CD4-positive, alpha-beta T cell treated with Interferon alpha-2 for 1 hour (primary cell): Measurements from ENCODE around the gene TTC12.

ENCODE experiments used
- DNase-seq, 2 donors: peaks; one replicate each; pipeline ENCODE4 v3.0.0-alpha.2; 2020 to 2022

TTC12 gene

DNA sequence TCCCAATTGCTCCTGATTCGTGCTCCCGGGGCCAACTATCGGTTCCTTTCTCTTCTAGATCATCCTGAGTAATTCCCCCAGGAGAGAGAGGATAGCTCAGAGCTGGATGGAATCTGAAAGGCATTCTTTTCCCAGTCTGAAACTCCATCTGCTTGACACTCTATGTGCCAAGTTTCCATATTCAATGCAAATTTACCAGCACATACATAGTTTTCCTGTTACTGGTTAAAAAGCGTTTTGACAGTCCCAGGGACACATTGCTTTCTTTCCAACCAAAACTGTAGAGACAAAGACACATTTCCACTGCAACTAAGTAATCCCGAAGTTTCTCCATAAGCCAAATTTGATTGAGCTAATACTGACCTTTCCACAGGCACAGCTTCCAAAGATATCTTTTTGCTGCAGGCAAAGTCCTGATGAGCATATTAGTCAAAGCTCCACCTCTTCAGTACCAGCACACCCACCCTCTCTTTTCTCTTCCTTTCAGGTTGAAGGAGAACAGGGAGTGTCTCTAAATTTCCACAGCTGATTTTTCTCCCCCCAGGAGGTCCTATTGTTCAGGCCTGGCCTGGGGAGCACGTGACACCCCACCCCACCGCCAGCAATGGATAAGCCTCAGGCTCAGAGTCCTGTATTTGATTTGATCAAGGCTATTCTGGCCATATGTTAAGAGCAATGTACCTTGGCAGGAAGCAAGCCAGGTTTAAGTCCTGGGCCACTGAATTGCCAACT lies 63.5 kb downstream of the TTC12 start:
- DNase-seq: no peak

DNA sequence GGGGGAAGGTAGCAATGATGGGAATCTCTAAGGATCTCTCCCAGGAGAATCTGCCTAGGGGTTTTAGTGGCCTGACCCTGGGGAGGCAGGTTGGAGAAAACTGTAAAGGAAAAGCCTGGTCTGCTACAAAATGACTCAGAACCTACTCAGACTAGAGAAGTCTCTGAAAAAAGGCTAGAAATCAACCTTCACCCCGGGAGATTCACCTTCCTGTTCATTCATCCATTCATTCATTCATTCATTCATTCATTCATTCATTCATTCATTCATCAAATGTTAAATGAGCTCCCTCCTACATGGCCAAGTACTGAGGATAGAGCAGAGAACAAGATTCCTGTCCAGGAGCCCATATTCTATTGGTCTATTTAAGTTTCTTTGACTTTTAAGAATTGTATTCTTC lies 64.3 kb downstream of the TTC12 start:
- DNase-seq: no peak

DNA sequence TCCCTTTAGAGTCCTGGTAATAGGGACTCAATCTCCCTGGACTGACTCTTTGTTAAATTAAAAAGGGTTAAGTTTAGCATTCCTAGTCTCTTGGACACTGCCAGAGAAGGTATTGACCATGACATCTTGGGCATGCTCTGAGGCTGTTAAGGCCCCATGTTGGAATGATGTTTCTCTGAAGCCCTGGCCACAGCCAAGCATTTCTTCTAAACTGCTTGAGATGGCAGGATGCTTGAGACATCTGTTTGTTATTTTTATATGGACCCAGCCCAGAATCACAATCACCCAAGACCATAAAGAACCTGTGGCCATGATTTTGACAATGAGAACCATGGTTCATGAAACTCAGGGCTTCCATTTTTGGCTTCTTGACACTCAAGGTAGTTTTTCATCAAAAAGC lies 67.7 kb downstream of the TTC12 start:
- DNase-seq: no peak

DNA sequence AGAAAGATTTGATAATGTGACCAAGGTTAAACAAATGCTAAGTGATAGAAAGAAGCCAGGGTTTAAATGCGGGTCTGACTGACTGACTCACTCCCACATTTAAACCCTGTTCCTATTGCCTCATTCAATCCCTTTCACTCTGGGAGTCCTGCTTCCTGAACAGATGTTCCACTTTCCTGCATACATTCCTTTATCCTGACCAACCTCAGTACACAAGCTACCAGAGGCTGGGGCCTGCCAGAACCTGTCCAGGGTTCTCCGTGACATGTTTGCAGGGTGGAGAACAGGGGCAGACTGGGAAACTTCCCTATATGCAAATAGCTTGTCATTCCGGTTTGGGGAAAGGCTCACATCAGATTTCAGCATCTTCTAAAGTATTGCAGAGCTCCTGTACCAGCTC lies 70.2 kb downstream of the TTC12 start:
- no peak for DNase-seq

DNA sequence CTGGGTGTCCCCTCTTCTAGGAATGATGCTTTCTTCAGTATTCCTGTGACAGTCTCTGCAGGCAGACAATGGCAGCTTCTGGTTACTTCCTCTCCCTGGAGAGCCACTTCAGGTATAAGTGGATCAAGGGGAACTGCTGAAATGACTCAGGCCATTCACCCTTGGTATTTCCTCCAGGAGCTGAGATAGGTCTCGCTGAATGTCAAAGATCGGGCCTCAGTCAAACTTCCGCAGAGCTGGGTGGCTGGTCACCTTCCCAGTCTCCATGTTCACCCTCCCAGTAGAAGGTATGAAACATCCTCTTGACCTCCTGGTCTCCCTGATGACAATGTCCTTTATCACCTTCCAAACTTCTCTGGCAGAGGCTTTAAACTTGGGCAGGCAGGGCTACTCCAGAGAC lies 71.4 kb downstream of the TTC12 start:
- no peak for DNase-seq

DNA sequence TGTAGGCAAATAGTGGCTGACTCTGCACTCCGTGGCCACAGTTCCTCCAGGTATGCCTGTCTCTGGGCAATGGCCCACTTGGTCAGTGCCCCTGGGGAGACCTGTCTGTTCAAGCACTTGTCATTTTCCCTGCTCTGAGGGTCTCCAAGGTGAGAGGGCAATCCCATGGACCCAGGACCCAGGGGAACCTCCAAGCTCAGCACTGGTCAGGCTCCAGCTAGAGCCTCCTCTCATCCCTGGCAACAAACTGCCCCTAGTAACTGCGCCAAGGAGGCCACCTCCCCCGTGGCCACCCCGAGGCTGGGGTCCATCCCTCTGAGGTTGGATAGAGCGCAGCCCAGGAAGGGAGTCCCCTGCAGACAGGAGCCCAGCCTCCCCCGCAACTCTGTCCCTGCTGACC lies 72.5 kb downstream of the TTC12 start:
- DNase-seq: no peak

DNA sequence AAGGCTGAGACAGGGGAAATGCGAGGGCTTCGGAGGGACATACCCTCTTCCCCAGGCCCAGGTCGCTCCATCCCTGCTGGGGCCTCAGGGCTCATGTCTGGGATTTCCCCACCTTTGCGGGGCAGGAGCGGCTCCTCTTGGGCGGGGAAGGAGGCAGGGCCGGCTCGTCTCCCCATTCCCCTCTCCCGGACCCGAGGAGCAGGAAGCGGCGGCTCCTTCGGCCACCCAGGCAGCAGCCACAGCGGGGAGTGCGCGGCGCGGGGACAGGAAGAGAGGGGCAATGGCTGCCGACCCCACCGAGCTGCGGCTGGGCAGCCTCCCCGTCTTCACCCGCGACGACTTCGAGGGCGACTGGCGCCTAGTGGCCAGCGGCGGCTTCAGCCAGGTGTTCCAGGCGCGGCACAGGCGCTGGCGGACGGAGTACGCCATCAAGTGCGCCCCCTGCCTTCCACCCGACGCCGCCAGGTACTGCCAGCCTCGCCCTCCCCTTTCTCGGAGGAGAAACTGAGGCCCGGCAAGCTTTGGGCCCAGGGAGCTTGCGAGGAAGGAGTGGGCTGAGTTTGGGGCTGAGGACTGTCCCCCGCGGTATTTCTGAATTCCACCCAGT lies 73.3 kb downstream of the TTC12 start, which contains the start of gene ANKK1:
Gene ANKK1, plus strand, starts transcription at position 175 of the 607 bp plus-strand sequence. Its CDS starts 106 bp downstream, at position 281.
- DNase-seq: no peak

DNA sequence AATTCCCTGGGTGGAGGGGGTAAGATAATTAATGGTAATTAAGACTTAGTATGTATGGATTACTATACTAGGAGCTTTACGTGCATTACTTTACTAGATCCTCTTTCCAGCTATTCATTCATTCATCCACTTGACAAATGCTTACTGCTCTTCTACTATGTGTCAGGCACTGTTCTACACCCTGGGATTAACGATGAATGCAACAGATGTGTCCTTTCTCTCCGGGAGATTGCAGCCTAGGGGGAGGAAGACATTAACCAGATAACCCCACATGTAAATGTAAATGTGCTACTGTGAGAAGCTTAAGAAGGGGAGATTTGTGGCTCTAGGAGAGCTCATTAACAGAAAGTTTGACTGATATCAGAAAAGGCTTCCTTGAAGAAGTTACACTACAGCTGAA lies 74.9 kb downstream of the TTC12 start:
- DNase-seq: no peak

DNA sequence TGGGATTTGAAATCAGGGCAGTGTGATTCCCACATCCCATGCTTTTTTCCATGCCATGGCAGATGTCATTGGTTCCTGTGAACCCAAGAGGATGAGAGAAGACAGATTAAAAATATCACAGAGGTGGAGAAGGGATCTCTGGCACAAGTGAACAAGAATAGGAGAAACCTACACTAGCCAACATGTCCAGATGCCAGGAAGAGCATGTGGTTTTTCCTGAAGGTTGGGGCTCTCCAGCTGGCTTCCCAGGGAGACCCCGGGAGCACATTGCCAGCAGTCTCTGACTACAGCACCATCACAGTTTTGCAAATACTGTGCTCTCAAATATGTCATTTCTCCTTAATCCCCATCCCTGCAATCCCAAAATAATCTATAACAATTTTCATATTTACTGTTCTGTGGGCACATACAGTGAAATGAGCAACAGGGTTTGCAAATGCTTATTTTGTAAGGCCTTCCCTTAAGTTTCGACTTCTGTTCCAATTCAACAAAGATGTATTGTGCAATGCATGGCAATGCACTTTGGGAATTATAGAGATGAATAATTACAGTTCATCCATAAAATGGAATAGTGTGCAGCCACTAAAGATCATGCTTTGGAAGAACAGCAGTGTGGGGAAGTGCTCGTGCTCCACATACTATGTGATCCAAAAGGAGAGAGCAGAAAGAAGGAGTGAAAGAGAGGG lies 78.0 kb downstream of the TTC12 start:
- no peak for DNase-seq

DNA sequence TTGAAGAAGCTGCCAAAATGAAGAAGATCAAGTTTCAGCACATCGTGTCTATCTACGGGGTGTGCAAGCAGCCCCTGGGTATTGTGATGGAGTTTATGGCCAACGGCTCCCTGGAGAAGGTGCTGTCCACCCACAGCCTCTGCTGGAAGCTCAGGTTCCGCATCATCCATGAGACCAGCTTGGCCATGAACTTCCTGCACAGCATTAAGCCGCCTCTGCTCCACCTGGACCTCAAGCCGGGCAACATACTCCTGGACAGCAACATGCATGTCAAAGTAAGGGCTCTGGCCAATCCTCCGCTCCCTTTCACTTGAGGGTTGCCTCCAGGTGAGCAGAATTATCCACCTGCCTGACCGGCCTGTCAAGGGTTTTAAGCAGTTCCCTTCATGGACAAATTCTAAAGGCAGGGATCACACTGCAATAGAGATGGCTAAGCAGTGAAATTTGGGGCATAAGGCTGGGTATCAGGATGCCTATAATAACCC lies 79.2 kb downstream of the TTC12 start:
- DNase-seq: no peak

DNA sequence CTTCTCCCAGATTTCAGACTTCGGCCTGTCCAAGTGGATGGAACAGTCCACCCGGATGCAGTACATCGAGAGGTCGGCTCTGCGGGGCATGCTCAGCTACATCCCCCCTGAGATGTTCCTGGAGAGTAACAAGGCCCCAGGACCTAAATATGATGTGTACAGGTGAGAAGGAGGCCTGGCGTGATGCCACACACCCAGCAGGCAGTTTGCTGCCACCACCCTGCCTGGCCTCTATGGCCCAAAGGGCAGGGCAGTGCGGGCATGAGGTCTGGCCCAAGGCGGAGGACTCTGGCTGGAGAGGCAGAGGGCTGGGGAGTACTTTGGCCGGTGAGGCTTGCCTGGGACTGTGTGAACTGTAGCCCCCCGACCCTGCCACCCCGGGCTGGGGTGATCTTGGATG lies 80.5 kb downstream of the TTC12 start:
- DNase-seq: no peak

DNA sequence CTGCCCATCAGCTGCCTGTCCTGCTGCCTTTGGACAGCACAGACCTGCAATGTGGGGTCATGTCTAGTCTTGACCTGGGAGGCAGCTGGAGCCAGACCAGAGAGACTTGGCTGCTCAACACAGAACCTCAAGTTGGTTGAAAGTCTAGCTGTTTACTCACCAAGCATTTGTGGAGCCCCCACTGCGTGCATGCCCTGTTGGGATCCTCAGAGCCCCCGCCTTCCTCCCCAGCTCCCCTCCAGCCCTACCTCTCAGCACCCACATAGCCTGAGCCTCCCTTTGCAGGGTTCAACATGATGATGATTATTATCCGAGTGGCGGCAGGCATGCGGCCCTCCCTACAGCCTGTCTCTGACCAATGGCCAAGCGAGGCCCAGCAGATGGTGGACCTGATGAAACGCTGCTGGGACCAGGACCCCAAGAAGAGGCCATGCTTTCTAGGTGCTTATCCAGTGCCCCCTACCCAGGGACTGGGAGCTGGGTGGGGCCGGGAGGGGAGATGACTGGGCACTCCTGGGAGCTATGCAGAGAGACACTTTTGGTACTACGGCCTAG lies 81.5 kb downstream of the TTC12 start:
- no peak for DNase-seq

DNA sequence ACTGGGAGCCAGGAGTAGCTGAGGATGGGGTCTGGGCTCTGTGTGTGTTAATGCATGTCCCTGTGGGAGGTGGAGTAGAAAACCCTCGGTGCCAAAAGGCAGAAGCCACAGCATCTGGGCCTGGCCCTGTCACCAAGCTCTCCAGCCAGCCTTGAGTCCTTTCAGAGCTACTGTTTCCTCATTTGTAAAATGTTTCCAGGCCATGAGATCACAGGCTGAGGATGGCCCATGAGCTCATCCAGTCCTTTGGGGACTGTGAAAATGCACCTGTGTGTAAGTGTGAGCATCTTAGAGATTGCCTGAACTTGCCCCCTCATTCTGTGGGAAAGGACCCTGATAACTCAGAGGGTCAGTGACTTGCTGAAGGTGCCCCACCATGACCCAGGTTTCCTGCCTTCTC lies 82.3 kb downstream of the TTC12 start:
- no peak for DNase-seq

DNA sequence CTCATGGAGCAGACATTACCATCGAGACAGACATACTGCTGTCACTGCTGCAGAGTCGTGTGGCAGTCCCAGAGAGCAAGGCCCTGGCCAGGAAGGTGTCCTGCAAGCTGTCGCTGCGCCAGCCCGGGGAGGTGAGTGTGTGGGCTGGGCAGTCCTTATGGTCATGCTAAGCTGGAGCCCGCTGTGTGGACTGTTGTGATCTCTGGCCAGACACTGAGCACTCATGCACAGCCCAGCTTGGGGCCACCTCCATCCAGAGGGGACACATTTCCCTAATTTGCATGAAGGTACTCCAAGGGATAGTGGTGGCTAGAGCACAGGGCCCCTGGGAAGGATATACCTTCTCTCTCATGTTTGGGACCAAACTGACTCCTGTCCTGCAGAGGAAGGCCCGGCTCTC lies 82.8 kb downstream of the TTC12 start:
- no peak for DNase-seq

DNA sequence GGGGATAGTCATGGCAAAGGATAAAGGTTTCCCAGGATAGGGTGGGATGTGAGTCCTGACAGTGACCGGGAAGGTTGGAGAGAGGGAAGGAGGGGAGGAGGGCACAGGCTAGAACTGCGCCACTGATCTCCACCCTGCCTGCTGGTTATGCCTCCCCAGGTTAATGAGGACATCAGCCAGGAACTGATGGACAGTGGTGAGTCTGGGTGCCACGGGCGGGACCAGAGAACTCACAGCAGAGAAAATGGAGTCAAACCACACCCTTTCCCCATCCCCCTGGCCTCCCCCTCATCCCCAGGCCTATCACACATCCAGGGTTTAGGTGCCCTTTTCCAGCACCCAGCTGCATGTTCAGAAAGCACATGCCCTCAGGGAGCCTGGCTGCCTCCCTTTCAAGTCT lies 83.4 kb downstream of the TTC12 start:
- DNase-seq: no peak

DNA sequence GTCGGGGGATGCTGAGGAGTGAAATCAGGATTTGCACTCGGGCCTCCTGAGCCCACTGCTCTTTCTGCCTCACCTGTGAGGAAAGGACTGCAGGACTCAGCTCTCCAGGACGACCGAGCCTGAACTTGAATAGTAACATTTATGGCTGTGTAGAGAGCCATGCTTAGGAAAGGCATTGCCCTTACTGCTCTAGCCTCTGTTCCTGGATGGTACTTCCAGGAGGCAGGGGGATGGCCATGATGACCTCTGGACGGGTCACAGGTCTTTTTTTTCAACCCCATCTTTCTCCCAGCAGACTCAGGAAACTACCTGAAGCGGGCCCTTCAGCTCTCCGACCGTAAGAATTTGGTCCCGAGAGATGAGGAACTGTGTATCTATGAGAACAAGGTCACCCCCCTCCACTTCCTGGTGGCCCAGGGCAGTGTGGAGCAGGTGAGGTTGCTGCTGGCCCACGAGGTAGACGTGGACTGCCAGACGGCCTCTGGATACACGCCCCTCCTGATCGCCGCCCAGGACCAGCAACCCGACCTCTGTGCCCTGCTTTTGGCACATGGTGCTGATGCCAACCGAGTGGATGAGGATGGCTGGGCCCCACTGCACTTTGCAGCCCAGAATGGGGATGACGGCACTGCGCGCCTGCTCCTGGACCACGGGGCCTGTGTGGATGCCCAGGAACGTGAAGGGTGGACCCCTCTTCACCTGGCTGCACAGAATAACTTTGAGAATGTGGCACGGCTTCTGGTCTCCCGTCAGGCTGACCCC lies 84.5 kb downstream of the TTC12 start:
- no peak for DNase-seq

DNA sequence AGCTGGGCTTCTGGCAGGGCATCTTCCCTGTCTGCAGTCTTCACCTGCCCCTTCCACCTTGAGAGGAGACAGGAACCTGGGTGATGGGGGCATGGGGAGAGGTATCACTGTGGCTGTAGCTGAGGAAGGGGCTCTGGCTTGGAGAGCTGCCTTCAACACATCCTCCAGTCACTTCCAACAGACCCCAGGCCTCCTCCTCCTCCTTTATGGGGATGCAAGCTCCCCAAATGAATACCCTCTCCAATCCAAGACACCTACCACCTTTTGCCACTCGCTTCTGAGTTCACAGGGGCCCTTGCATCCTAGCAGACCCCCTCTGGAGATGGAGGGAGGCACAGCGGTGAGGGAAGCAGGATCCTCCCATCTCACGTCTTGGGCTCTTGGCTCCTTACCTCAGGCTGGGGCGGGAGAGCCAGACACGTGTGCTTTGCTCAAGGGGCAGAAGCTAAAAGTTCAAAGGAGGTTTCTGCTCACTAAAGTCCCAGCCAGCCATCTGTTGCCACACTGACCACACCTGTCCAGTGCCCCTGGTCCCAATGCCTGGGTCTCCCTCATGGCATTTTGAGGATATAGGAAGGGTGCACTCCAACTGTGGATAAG lies 86.3 kb downstream of the TTC12 start:
- no peak for DNase-seq

DNA sequence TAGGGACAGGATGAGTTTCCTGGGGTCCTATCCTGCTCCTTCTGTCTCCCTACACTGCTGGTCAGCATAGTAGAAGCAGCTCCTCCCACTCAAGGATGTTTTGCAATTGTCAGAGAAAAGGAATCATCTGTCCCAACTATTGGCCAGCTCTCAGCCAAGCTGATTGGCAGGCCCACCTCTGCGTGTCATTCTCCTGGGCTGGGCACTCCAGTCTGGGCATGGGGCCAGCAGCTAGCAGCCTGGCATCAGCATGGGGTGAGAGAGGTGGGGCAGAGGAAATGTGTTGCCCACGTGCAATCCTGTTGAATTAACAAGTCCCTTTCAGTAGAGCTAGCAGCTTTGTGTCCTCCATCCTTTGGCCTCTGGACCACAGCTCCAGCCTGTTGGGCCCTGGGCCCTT lies 87.3 kb downstream of the TTC12 start:
- no peak for DNase-seq

DNA sequence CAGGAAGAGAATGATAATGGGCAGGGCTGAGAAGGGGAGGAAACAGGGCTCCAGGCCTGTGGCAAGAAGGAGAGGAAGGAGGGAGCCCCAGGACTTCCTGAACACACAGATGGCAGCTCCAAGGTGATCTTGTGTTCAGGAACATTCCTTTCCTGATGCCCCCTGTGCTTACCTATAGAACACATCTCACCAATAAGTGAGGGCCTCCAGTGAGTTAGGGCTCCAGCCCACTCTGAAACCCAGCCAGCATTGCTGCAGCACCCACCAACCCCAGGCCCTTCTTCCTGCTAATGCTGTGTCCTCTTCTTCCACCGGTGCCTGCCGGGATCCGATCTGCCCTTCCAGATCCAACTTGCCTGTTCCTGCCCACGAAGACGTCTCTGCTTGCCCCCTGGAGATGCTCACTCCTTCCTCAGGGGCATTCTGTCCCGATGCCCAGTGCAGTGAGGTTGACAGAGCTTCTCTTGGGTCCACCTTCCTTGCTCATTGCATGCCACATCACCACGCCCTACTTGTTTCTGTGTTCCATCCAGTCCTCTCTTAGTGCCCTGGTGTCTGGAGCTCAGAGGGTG lies 90.6 kb downstream of the TTC12 start:
- no peak for DNase-seq

DNA sequence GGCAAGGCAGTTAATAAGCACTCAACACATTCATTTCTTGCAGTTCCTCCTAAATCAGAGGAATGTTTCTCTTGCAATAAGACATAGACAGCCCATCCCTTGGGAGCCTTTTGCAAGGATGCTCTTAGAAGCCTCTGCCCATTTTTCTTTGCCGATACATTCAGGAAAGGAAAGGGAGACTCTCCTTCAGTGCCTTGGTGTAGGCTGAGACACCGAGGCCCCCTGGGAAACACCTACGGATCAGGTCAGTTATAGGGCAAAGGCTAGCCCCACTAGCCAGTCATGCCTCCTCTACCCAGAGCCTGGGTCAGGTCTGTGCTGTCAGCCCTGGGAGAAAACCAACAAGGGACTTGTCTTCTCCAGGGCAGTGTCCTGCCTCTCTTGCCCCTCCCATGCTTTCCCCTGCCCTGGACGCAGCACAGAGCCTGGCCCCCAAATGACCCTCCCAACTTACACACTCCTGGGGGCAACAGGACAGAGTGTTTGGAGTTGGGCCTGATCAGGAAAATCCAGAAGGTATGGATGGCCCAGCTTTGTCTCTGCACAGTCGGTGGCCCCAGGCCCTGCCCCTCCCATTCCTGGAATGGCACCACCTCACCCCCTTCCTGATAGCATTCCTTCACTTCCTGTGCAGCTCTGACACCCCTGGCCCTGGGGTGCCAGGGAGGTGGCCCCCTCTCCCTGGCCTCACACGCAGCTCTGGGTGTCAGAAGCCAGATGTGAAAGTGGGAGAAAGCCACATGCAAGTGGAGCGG lies 91.5 kb downstream of the TTC12 start:
- DNase-seq: no peak

DNA sequence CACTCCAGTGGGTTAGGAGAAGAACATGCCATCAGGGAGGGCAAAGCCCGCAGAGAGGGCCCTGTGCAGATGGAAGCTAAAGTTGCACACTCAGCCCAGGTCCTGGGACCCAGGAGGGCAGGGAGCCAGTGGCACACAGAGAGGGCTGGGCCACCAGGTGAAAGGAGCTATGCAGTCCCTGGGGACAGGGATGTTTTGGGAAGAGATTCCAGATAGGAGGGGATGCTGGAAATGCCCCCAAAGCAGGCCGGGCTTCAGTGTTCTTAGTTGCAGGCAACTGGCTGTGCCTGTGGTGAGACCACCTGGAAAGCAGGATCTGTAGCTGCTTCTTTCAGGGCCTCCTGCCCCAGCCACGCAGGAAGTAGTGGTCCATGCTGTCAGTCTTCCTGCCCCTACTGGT lies 92.8 kb downstream of the TTC12 start:
- DNase-seq: no peak

DNA sequence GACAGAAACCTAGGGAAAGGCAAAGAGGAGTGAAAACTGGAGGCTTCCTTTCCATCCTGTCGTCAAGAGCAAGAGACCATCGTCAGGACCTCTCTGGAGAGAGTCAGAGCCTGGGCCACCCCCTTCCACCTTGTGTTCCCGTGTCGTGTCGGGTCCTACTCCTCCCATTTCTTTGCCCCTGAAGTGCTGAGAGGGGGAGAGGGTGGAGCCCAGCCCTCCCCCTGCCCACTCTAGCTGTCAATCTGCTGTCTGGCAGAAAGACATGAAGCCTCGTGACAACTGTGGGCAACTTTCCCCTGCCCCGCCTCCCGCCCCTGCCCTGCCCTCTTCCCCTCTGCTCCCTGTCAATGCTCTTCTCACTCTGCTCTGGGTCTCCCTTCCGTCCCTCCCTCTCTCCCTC lies 93.8 kb downstream of the TTC12 start:
- no peak for DNase-seq
